GM23338 (cell line): ENCODE measurements around the gene GNG12. TPM values are rescaled to one million over a fixed set of nuclear protein-coding genes. Genes with fewer than 3 reads are reported as not detected.

Source experiments
- ATAC-seq: fragments of 200-7000 bp; cut with Tn5 transposase; 3 replicates; pipeline ENCODE4 v1.9.1; 2020
- DNase-seq: peaks from one replicate; pipeline ENCODE4 v3.0.0-alpha.2; 2015; ENCODE audit warnings: low spot score
- H2AFZ ChIP-seq: fragments of 200-600 bp; sonication (generic); 2 replicates; pipeline ENCODE4 v1.8.0; 2016; ENCODE audit warnings: antibody characterized with exemption, mild to moderate bottlenecking, moderate library complexity
- H3F3A ChIP-seq: fragments of 200-600 bp; sonication (generic); replicated peaks from 2 replicates; pipeline ENCODE4 v1.8.0; 2017; ENCODE audit warnings: antibody characterized with exemption, mixed run types, low read depth
- H3K27ac ChIP-seq: fragments of 200-600 bp; sonication (generic); 2 replicates; pipeline ENCODE4 v1.6.1; 2016; ENCODE audit warnings: low read depth
- H3K27me3 ChIP-seq: fragments of 200-600 bp; sonication (generic); 2 replicates; pipeline ENCODE4 v1.8.0; 2016; ENCODE audit warnings: mild to moderate bottlenecking, mixed run types, moderate library complexity; ENCODE audit not compliant: insufficient read depth
- H3K36me3 ChIP-seq: fragments of 200-600 bp; sonication (generic); 2 replicates; pipeline ENCODE4 v1.8.0; 2016; ENCODE audit warnings: mild to moderate bottlenecking; ENCODE audit not compliant: insufficient read depth
- H3K4me1 ChIP-seq: fragments of 200-600 bp; sonication (generic); 2 replicates; pipeline ENCODE4 v1.8.0; 2016; ENCODE audit warnings: mild to moderate bottlenecking, moderate library complexity; ENCODE audit not compliant: insufficient read depth
- H3K4me2 ChIP-seq: fragments of 200-600 bp; sonication (generic); 2 replicates; pipeline ENCODE4 v1.7.1; 2017; ENCODE audit warnings: mixed run types
- H3K4me3 ChIP-seq: fragments of 200-600 bp; sonication (generic); 2 replicates; pipeline ENCODE4 v1.6.1; 2016; ENCODE audit warnings: mixed run types
- H3K79me2 ChIP-seq: fragments of 200-600 bp; sonication (generic); replicated peaks from 2 replicates; pipeline ENCODE4 v1.8.0; 2017; ENCODE audit warnings: mild to moderate bottlenecking; ENCODE audit not compliant: insufficient read depth
- H3K9me2 ChIP-seq: fragments of 200-600 bp; sonication (generic); 2 replicates; pipeline ENCODE4 v1.8.0; 2017; ENCODE audit not compliant: insufficient read depth
- H4K20me1 ChIP-seq: fragments of 200-600 bp; sonication (generic); replicated peaks from 2 replicates; pipeline ENCODE4 v1.8.0; 2017; ENCODE audit warnings: mild to moderate bottlenecking; ENCODE audit not compliant: insufficient read depth
- H3K27ac Mint-ChIP-seq: 2 replicates; pipeline ENCODE4 v1.8.0; 2020; ENCODE audit warnings: inconsistent platforms, mild to moderate bottlenecking, moderate library complexity, mixed read lengths
- H3K27me3 Mint-ChIP-seq: 3 replicates; pipeline ENCODE4 v1.8.0; 2022; ENCODE audit warnings: low read depth, mild to moderate bottlenecking, moderate library complexity, mixed read lengths, inconsistent platforms; ENCODE audit not compliant: insufficient read depth, poor library complexity
- H3K36me3 Mint-ChIP-seq: 3 replicates; pipeline ENCODE4 v1.8.0; 2021; ENCODE audit warnings: low read depth, mild to moderate bottlenecking, inconsistent platforms, moderate library complexity, mixed read lengths
- H3K4me1 Mint-ChIP-seq: 3 replicates; pipeline ENCODE4 v1.8.0; 2020; ENCODE audit warnings: mild to moderate bottlenecking, inconsistent platforms, mixed read lengths
- H3K4me3 Mint-ChIP-seq: 3 replicates; pipeline ENCODE4 v1.8.0; 2021; ENCODE audit warnings: moderate library complexity, mild to moderate bottlenecking, inconsistent platforms, mixed read lengths
- H3K9me3 Mint-ChIP-seq: 3 replicates; pipeline ENCODE4 v1.8.0; 2020; ENCODE audit warnings: moderate library complexity, mild to moderate bottlenecking, inconsistent platforms, mixed read lengths
- EZH2 ChIP-seq: fragments of 200-600 bp; sonication (generic); IDR thresholded peaks from one replicate; pipeline ENCODE4 v1.8.0; 2017; ENCODE audit warnings: antibody characterized with exemption, mild to moderate bottlenecking, low read depth; ENCODE audit not compliant: unreplicated experiment
- JUNB ChIP-seq: IDR thresholded peaks from one replicate; pipeline ENCODE4 v1.6.1; 2016; ENCODE audit warnings: antibody characterized with exemption; ENCODE audit not compliant: unreplicated experiment
- REST ChIP-seq: IDR thresholded peaks from one replicate; pipeline ENCODE4 v1.6.1; 2018; ENCODE audit warnings: antibody characterized with exemption; ENCODE audit not compliant: unreplicated experiment
- ZNF331 ChIP-seq: fragments of 250-450 bp; sonication (Bioruptor Pico); IDR thresholded peaks from 2 replicates; pipeline ENCODE4 v1.5.0; 2020; ENCODE audit warnings: low read depth, mild to moderate bottlenecking, moderate library complexity
- polyA plus RNA-seq: library from polyadenylated mRNA; unstranded; fragments of >200 nt; fragmentation: Nextera tagmentation; extraction: Ambion mirVana; gene quantifications from 2 replicates; pipeline ENCODE4 v1.2.1, GENCODE V29; 2016
- total RNA-seq: library from RNA; depleted of rRNA; stranded (reverse); fragments of >200 nt; shearing (Covaris generic); gene quantifications from 2 replicates; pipeline ENCODE4 v1.2.3, GENCODE V29; 2014
- TF ChIP-seq, protein P1 (sequence below), 2 experiments: fragments of 200-600 bp in 1 of 2; sonication (generic) in 1 of 2; conservative IDR thresholded peaks; 2 replicates each; pipeline versions ENCODE4 v1.5.1 to v1.6.1; 2016 to 2017; ENCODE audit warnings: antibody characterized with exemption in 2 of 2, low read depth in 2 of 2, mild to moderate bottlenecking in 2 of 2, moderate library complexity in 1 of 2
- TF ChIP-seq, protein P2 (sequence below): IDR thresholded peaks from 2 replicates; pipeline ENCODE4 v1.6.1; 2016; ENCODE audit warnings: antibody characterized with exemption

GNG12 gene
- total and polyA plus RNA-seq, 2 experiments from 2014 or later = 13.4 to 33.0 TPM

- Histone ChIP-seq H4K20me1 (0 out of 2 replicates have a peak, but pooled peaks cover 7% of the 10 kb centered on the region), H3K27ac (no peak overlapping the region), H3K79me2 (no peaks in the 10 kb centered on the region; the same call in none of the 2 replicates), H3K4me1 (no peaks in the 10 kb centered on the region), H3K27me3 (no peaks in the 10 kb centered on the region), H2AFZ (no peak overlapping the region), H3K4me3 (no peak overlapping the region), H3K9me2 (no peaks in the 10 kb centered on the region), H3K4me2 (no peak overlapping the region), H3F3A (no peaks in the 10 kb centered on the region), H3K36me3 (no peaks in the 10 kb centered on the region)
- no peaks in the 10 kb centered on the region for H3K36me3 Mint-ChIP-seq
- H3K27ac Mint-ChIP-seq = no peak overlapping the region
- ATAC-seq (no peak), DNase-seq (no peak)
- no peaks in the 10 kb centered on the region for H3K27me3 Mint-ChIP-seq
- TF ChIP-seq, protein P1, sequence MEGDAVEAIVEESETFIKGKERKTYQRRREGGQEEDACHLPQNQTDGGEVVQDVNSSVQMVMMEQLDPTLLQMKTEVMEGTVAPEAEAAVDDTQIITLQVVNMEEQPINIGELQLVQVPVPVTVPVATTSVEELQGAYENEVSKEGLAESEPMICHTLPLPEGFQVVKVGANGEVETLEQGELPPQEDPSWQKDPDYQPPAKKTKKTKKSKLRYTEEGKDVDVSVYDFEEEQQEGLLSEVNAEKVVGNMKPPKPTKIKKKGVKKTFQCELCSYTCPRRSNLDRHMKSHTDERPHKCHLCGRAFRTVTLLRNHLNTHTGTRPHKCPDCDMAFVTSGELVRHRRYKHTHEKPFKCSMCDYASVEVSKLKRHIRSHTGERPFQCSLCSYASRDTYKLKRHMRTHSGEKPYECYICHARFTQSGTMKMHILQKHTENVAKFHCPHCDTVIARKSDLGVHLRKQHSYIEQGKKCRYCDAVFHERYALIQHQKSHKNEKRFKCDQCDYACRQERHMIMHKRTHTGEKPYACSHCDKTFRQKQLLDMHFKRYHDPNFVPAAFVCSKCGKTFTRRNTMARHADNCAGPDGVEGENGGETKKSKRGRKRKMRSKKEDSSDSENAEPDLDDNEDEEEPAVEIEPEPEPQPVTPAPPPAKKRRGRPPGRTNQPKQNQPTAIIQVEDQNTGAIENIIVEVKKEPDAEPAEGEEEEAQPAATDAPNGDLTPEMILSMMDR (conservative IDR thresholded peaks at IDR 0.05; ENCODE audit: low read depth in 2 of 2) = no peak
- TF ChIP-seq, protein P2, sequence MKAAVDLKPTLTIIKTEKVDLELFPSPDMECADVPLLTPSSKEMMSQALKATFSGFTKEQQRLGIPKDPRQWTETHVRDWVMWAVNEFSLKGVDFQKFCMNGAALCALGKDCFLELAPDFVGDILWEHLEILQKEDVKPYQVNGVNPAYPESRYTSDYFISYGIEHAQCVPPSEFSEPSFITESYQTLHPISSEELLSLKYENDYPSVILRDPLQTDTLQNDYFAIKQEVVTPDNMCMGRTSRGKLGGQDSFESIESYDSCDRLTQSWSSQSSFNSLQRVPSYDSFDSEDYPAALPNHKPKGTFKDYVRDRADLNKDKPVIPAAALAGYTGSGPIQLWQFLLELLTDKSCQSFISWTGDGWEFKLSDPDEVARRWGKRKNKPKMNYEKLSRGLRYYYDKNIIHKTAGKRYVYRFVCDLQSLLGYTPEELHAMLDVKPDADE = no peak
- TF ChIP-seq EZH2 (no peak), JUNB (no peak)
- H3K9me3 Mint-ChIP-seq = no peaks in the 10 kb centered on the region
- no peak overlapping the region for H3K4me3 Mint-ChIP-seq
- no peaks in the 10 kb centered on the region for H3K4me1 Mint-ChIP-seq
Observed at GRCh38 chr1:67780637-67781036, 52.6 kb downstream of the GNG12 start.

- Histone ChIP-seq H3K36me3 (no peaks in the 10 kb centered on the region), H3K4me2 (no peak overlapping the region), H3F3A (no peaks in the 10 kb centered on the region), H3K9me2 (no peaks in the 10 kb centered on the region), H2AFZ (no peak overlapping the region), H3K27me3 (no peaks in the 10 kb centered on the region), H4K20me1 (0 out of 2 replicates have a peak, but pooled peaks cover 7% of the 10 kb centered on the region), H3K4me1 (no peaks in the 10 kb centered on the region), H3K4me3 (no peak overlapping the region), H3K79me2 (no peaks in the 10 kb centered on the region; the same call in 1 of the 2 replicates), H3K27ac (no peak overlapping the region)
- no peak for DNase-seq
- H3K4me3 Mint-ChIP-seq = no peak overlapping the region
- H3K36me3 Mint-ChIP-seq = no peaks in the 10 kb centered on the region
- H3K4me1 Mint-ChIP-seq = no peaks in the 10 kb centered on the region
- H3K27ac Mint-ChIP-seq = no peak overlapping the region
- TF ChIP-seq ZNF331 (no peak), REST (no peak), EZH2 (no peak)
- H3K9me3 Mint-ChIP-seq = no peaks in the 10 kb centered on the region
- ATAC-seq = no peak
- no peaks in the 10 kb centered on the region for H3K27me3 Mint-ChIP-seq
Observed at GRCh38 chr1:67777440-67777839, 55.8 kb downstream of the GNG12 start.
